ENCODE data around the gene ZFY.
"Not testable (repeated sequence)": the region's sequence is repeated elsewhere in the genome, so short reads cannot be mapped to it uniquely, and the experiment has no call there.

Gene ZFY

DNA sequence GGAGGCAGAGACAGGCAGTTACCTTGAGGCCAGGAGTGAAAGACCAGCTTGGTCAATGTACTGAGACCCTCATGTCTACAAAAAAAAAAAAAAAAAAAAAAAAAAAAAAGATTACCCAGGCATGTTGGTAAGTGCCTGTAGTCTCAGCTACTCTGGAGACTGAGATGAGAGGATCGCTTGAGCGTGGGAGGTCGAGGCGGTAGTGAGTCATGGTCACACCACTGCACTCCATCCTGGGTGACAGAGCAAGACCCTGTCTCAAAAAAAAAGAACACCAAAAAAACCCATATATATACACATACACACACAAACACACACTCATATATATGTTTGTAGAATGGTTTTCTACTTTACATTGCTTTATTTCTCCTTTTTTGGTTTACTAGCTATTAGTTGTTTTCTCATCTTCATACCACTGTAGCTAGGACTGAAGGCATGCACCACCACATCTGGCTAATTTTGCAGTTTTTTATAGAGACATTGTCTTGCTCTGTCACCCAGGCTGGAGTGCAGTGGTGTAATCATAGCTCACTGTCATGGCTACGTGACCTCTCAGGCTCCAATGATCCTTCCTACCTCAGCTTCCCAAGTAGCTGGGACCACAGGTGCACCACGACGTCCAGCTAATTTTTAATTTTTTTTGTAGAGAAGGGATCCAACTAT lies 14.5 kb downstream of the ZFY start:
- in situ Hi-C loops (cut with HindIII; ENCODE audit: low pct_unique_long_range_greater_than_20kb, low sequenced_read_pairs) = no loop called here
- TF ChIP-seq JUND (IDR thresholded peaks at IDR 0.05; ENCODE audit: low read depth) = no peak
- no peak for DNase-seq (ENCODE audit: low read depth in 1 of 2, low spot score in 1 of 2)

DNA sequence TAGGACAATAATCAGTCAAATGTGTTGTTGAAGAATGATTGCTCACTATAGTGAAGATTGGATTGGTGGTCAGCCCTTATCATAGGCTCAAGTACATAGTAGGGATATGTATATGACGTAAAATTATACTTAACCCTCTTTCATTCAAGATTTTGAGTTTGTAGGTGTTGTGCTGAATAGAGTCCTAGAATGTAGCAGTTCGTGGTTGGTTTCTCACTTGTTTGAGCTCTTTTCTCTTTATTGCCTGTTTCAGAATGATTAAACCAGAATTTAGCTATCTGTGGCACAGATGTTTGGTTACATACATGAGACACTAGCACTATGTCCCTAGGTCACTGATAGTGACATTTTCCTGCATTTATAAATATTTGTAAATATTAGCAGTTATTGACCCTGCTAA lies 15.5 kb downstream of the ZFY start:
- DNase-seq (ENCODE audit: low read depth in 1 of 2, low spot score in 1 of 2) = no peak
- no peak for TF ChIP-seq JUND (IDR thresholded peaks at IDR 0.05; ENCODE audit: low read depth)
- in situ Hi-C loops (cut with HindIII; ENCODE audit: low pct_unique_long_range_greater_than_20kb, low sequenced_read_pairs) = no loop called here

DNA sequence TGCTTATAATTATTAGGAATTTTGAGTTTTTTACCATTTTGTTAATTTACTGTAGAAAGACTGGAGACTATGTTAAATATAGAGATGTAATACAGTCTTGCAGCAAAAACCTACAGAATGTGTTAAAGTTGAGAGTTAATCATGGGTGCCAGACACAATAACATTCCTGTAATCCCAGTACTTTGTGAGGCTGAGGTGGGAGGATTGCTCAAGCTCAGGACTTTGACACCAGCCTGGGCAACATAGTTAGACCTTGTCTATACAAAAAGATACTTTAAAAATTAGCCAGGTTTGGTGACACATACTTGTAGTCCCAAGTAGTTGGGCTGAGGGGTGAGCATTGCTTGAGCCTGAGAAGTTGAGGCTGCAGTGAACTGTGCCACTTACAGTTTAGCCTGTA lies 17.7 kb downstream of the ZFY start:
- no peak for DNase-seq (ENCODE audit: low read depth in 1 of 2, low spot score in 1 of 2)
- in situ Hi-C loops (cut with HindIII; ENCODE audit: low pct_unique_long_range_greater_than_20kb, low sequenced_read_pairs) = no loop called here
- TF ChIP-seq JUND (IDR thresholded peaks at IDR 0.05; ENCODE audit: low read depth) = no peak

DNA sequence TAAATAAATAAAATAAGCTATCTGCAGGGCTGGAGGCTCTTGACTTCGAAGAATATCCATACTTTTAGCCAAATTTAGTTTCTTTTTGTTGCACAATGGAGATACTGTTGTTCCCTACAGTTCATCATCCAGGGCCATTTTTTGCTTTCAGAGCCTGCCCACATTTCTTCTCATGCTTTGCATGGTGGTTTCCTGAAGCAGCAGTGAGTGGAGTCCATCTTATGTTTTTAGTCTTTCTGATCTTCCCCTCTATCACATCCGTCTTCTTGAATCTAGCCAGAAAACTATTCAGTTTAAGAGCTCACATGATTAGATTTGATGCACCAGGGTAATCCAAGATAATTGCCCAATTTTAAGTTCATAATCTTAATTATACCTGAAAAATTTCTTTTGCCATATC lies 19.6 kb downstream of the ZFY start:
- in situ Hi-C loops (cut with HindIII; ENCODE audit: low pct_unique_long_range_greater_than_20kb, low sequenced_read_pairs) = no loop called here
- DNase-seq (ENCODE audit: low read depth in 1 of 2, low spot score in 1 of 2) = no peak
- no peak for TF ChIP-seq JUND (IDR thresholded peaks at IDR 0.05; ENCODE audit: low read depth)

DNA sequence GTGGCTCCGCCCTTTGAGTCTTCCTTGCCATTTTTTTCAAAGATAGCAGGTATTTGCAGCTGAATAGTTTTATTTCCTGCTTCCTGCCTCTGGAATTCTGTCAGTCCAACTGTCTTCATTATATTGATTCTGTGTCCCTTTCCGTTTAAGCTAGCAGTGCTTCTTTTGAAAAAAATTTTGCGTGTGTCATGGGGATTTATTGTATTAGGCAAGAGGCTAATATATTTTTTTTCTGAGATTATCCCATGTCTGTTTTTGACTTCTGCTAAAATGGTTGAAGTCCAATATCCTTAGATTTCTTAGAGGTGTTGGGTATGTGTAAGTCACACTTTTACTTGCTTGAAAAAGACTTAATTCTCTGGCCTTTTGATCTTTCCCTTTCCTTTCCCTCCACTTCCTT lies 20.4 kb downstream of the ZFY start:
- in situ Hi-C loops (cut with HindIII; ENCODE audit: low pct_unique_long_range_greater_than_20kb, low sequenced_read_pairs) = no loop called here
- TF ChIP-seq JUND (IDR thresholded peaks at IDR 0.05; ENCODE audit: low read depth) = no peak

DNA sequence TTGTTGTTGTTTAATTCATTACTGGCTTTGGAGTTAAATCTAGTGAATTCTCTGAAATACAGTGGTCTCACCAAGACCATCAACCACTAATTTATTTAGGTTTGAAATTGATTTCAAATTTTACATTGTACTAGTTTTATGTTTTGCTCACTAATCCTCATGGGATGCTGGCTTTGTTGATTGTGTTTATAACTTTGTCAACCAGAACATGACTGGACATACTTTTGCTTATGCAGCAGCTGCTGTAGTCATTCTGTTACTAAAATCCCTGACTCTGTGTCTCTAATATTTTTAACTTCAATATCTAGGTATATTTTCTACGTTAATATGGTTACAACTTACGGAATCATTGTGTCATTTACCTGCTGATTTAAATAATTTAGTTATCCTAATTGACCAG lies 26.9 kb downstream of the ZFY start:
- DNase-seq (ENCODE audit: low read depth in 1 of 2, low spot score in 1 of 2) = no peak
- in situ Hi-C loops (cut with HindIII; ENCODE audit: low pct_unique_long_range_greater_than_20kb, low sequenced_read_pairs) = no loop called here
- TF ChIP-seq JUND (IDR thresholded peaks at IDR 0.05; ENCODE audit: low read depth) = no peak

More for the DNA sequence above, 20.4 kb downstream of the ZFY start:
- DNase-seq (ENCODE audit: low read depth in 1 of 2, low spot score in 1 of 2) = no peak

DNA sequence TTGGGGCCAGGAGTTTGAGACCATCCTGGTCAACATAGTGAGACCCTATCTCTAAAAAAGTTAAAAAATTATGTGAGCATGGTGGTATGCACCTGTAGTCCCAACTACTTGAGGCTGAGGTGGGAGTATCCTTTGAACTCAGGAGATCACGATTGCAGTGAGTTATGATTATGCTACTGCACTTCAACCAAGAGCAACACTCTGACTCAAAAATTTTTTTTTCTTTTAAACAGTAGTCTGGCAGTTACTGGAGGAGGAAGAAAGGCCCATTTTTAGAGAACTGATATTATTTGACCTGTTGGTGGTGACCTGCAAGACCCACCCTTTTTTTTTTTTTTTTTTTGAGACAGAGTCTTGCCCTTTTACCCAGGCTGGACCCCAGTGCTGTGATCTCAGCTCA lies 29.6 kb downstream of the ZFY start:
- no peak for DNase-seq (ENCODE audit: low read depth in 1 of 2, low spot score in 1 of 2)
- no peak for TF ChIP-seq JUND (IDR thresholded peaks at IDR 0.05; ENCODE audit: low read depth)
- in situ Hi-C loops (cut with HindIII; ENCODE audit: low pct_unique_long_range_greater_than_20kb, low sequenced_read_pairs) = no loop called here

DNA sequence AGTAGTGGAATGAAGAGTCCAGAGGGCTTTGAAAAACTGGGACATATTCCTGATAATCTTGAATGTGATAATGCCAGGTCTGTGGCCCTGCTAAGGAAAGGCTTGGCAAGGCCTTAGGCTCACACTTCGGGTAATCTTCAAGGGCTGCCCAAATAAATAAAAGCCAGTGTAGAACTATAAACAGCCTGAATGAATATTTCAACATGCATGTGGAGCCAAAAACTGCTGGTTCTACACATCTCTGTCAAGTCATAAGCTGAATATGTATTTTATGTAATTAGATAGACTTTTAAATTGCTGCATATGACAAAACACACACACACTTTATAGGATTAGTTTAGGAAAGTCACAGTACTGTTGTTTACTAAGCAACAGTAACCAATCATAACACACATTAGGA lies 30.4 kb downstream of the ZFY start:
- DNase-seq (ENCODE audit: low read depth in 1 of 2, low spot score in 1 of 2) = no peak
- in situ Hi-C loops (cut with HindIII; ENCODE audit: low pct_unique_long_range_greater_than_20kb, low sequenced_read_pairs) = no loop called here
- no peak for TF ChIP-seq JUND (IDR thresholded peaks at IDR 0.05; ENCODE audit: low read depth)

DNA sequence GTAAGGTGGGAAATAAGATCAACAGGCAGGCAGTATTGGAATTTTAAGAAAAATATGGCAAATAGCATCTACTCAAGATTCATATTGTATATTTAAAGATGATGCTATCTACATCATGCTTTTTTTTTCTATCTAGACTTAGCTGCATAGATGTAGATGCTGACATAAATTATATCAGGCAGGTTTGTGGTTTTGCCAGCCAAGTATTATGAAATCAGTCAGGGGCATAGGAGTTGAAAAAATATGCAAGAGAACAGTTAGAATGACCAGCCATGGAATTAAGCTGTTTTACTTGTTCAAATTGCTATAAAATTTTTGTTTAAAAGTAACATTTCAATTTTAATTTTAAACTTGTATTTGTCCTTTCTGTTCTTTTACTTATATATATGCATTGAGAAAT lies 34.4 kb downstream of the ZFY start:
- DNase-seq (ENCODE audit: low read depth in 1 of 2, low spot score in 1 of 2) = no peak
- in situ Hi-C loops (cut with HindIII; ENCODE audit: low pct_unique_long_range_greater_than_20kb, low sequenced_read_pairs) = no loop called here
- no peak for TF ChIP-seq JUND (IDR thresholded peaks at IDR 0.05; ENCODE audit: low read depth)

DNA sequence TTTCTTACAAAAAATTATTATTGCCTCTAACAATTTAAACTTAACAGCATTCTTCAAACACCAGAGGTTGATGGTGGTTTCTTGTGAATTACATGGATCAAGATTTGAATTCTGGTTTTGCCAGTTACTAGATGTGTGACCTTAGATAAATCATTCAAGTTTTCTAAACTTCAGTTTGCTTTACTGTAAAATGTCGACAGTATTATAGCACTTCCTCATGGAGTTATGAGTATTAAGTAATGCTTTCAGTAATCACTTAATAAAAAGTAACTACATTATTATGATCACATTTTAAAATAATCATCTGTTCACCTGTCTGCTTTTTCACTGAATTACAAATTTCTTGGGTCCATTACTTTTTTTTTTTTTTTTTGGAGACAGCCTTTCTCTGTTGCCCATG lies 37.5 kb downstream of the ZFY start:
- no peak for DNase-seq (ENCODE audit: low read depth in 1 of 2, low spot score in 1 of 2)
- in situ Hi-C loops (cut with HindIII; ENCODE audit: low pct_unique_long_range_greater_than_20kb, low sequenced_read_pairs) = no loop called here
- no peak for TF ChIP-seq JUND (IDR thresholded peaks at IDR 0.05; ENCODE audit: low read depth)

DNA sequence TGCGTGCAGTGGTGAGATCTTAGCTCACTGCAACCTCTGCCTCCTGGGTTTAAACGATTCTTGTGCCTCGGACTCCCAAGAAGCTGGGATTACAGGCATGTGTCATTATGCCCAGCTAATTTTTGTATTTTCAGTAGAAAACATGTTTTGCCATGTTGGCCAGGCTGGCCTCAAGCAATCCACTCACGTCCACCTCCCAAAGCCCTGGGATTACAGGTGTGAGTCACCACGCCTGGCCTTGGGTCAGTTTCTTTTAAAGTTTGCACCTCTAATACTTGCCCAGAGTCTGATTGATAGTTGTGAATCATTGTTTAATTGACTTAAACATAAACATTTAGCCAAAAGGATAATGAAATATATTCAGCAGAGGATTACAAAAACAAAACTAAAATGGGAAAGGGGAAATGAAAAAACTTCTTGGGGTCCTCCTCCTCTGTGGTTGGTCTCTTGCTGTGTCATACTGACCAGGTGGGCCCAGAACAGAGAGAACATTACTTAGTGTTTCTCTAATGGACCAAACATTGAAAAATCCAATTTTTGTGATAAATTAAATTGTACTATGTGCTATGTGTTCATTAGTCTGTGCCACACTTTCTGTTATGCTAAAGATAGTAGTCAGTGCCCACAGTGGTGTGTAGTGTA lies 38.0 kb downstream of the ZFY start:
- no peak for DNase-seq (ENCODE audit: low read depth in 1 of 2, low spot score in 1 of 2)
- in situ Hi-C loops (cut with HindIII; ENCODE audit: low pct_unique_long_range_greater_than_20kb, low sequenced_read_pairs) = no loop called here
- TF ChIP-seq JUND (IDR thresholded peaks at IDR 0.05; ENCODE audit: low read depth) = no peak

DNA sequence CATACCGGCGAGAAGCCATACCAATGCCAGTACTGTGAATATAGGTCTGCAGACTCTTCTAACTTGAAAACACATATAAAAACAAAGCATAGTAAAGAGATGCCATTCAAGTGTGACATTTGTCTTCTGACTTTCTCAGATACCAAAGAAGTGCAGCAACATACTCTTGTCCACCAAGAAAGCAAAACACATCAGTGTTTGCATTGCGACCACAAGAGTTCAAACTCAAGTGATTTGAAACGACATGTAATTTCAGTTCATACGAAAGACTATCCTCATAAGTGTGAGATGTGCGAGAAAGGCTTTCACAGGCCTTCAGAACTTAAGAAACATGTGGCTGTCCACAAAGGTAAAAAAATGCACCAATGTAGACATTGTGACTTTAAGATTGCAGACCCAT lies 44.1 kb downstream of the ZFY start:
- in situ Hi-C loops (cut with HindIII; ENCODE audit: low pct_unique_long_range_greater_than_20kb, low sequenced_read_pairs) = no loop called here
- no peak for TF ChIP-seq JUND (IDR thresholded peaks at IDR 0.05; ENCODE audit: low read depth)
- DNase-seq (ENCODE audit: low read depth in 1 of 2, low spot score in 1 of 2) = no peak

DNA sequence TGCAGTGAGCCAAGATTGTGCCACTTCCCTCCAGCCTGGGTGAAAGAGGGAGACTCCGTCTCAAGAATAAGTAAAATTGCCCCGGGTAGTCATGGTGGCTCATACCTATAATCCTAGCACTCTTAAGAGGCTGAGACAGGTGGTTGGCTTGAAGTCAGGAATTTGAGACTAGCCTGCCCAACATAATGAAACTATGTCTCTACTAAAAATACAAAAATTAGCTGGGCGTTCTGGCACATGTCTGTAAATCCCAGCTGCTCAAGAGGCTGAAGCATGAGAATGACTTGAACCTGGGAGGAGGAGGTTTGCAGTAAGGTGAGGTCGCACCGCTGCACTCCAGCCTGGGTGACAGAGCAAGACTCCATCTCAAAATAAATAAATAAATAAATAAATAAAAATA lies 49.3 kb downstream of the ZFY start:
- DNase-seq (ENCODE audit: low read depth in 1 of 2, low spot score in 1 of 2) = no peak
- TF ChIP-seq JUND (IDR thresholded peaks at IDR 0.05; ENCODE audit: low read depth) = no peak
- in situ Hi-C loops (cut with HindIII; ENCODE audit: low pct_unique_long_range_greater_than_20kb, low sequenced_read_pairs) = no loop called here

DNA sequence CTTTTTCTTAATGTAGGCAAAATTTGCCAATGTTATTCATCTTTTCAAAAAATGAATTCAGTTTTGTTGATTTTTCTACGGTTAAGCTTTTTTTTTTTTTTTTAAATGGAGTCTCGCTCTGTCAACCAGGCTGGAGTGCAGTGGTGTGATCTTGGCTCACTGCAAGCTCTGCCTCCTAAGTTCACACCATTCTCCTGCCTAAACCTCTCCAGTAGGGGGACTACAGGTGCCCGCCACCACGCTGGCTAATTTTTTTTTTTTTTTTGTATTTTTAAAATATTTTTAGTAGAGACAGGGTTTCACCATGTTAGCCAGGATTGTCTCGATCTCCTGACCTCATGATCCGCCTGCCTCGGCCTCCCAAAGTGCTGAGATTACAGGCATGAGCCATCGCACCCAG lies 52.0 kb downstream of the ZFY start:
- DNase-seq (ENCODE audit: low read depth in 1 of 2, low spot score in 1 of 2); in situ Hi-C loops (cut with HindIII; ENCODE audit: low pct_unique_long_range_greater_than_20kb, low sequenced_read_pairs): not testable (repeated sequence)

DNA sequence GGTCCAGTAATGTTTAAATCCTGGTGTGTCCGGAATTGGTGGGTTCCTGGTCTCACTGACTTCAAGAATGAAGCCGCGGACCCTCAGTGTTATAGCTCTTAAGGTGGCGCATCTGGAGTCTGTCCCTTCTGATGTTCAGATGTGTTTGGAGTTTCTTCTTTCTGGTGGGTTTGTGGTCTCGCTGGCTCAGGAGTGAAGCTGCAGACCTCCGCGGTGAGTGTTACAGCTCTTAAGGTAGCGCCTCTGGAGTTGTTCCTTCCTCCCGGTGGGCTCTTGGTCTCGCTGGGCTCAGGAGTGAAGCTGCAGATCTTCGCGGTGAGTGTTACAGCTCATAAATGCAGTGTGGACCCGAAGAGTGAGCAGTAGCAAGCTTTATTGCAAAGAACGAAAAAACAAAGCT lies 62.2 kb downstream of the ZFY start:
- in situ Hi-C loops (cut with HindIII; ENCODE audit: low pct_unique_long_range_greater_than_20kb, low sequenced_read_pairs); DNase-seq (ENCODE audit: low read depth in 1 of 2, low spot score in 1 of 2): not testable (repeated sequence)

All from T47D (cell line).